Measurements from ENCODE around the gene ZNF567. TPM values are rescaled to one million over a fixed set of nuclear protein-coding genes. Genes with fewer than 3 reads are reported as not detected.

Gene ZNF567
- total and polyA plus RNA-seq, 4 donors = 2.3 to 12.3 (median 3.1) TPM

DNA sequence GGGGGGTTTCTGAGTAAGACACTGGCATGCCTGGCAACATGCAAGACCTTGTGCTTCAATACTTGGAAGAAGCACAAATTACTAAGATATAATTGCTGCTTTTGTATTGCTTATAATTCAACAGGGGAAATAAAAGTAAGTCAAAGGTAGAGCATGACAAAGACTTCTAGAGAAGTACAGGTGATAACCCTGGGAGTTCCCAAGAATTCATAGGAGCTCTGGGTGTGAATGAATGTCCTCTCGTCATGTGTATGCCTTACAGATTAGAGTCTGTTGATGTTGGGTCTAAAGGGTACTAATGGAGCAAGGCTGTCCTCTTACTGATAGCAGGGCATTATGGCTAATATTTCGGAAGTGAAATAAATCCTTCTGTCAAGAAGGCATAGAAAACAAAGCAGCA lies 13.2 kb upstream of the ZNF567 start:
- TF ChIP-seq, protein P1, sequence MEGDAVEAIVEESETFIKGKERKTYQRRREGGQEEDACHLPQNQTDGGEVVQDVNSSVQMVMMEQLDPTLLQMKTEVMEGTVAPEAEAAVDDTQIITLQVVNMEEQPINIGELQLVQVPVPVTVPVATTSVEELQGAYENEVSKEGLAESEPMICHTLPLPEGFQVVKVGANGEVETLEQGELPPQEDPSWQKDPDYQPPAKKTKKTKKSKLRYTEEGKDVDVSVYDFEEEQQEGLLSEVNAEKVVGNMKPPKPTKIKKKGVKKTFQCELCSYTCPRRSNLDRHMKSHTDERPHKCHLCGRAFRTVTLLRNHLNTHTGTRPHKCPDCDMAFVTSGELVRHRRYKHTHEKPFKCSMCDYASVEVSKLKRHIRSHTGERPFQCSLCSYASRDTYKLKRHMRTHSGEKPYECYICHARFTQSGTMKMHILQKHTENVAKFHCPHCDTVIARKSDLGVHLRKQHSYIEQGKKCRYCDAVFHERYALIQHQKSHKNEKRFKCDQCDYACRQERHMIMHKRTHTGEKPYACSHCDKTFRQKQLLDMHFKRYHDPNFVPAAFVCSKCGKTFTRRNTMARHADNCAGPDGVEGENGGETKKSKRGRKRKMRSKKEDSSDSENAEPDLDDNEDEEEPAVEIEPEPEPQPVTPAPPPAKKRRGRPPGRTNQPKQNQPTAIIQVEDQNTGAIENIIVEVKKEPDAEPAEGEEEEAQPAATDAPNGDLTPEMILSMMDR (IDR thresholded peaks at IDR 0.05; ENCODE audit: control extremely low read depth, extremely low read depth) = no peak
- Histone ChIP-seq H3K36me3 (ENCODE audit: control insufficient read depth in 4 of 4, insufficient read depth in 4 of 4, low read length in 4 of 4) (peaks cover 4 to 15% (median 10%) of the 10 kb centered on the region in 4 donors), H3K9me3 (ENCODE audit: control insufficient read depth in 4 of 4, insufficient read depth in 3 of 4, low read length in 3 of 4) (peaks cover 0 to 26% (median 12%) of the 10 kb centered on the region in 4 donors), H3K4me1 (ENCODE audit: control insufficient read depth in 5 of 5, insufficient read depth in 5 of 5, low read length in 5 of 5) (no peaks in the 10 kb centered on the region), H3K27me3 (ENCODE audit: control insufficient read depth in 3 of 3, insufficient read depth in 3 of 3, low read length in 2 of 3) (no peaks in the 10 kb centered on the region), H3K9ac (ENCODE audit: insufficient read depth in 1 of 2, low read length in 2 of 2) (no peak overlapping the region), H3K4me3 (no peak overlapping the region), H3K27ac (ENCODE audit: low read depth in 1 of 2, low read length in 1 of 2) (no peak overlapping the region)
- no peak for ATAC-seq (ENCODE audit: insufficient read depth, low FRiP score)
- WGBS, 2 donors = 89 to 98% methylated on average over 2 of the region's 2 CpGs
- DNase-seq = no peak

DNA sequence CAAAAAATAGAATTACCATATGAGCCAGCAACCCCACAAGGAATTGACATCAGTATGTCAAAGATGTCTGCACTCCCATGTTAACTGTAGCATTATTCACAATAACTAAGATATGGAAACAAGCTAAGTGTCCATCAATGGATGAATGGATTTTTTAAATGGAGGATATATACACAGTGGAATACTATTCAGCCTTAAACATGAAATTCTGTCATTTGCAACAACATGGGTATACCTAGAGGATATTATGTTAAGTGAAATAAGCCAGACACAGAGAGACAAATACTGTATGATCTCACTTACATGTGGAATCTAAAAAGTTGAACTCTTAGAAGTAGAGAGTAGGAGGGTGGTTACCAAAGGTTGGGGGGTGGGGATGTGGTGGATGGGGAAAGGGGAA lies 8.0 kb upstream of the ZNF567 start:
- Histone ChIP-seq H3K27ac (ENCODE audit: low read depth in 1 of 2, low read length in 1 of 2) (no peak overlapping the region), H3K27me3 (ENCODE audit: control insufficient read depth in 3 of 3, insufficient read depth in 3 of 3, low read length in 2 of 3) (no peaks in the 10 kb centered on the region), H3K4me1 (ENCODE audit: control insufficient read depth in 5 of 5, insufficient read depth in 5 of 5, low read length in 5 of 5) (no peaks in the 10 kb centered on the region), H3K9me3 (ENCODE audit: control insufficient read depth in 4 of 4, insufficient read depth in 3 of 4, low read length in 3 of 4) (peaks cover 0 to 19% (median 3%) of the 10 kb centered on the region in 4 donors), H3K9ac (ENCODE audit: insufficient read depth in 1 of 2, low read length in 2 of 2) (no peak overlapping the region), H3K4me3 (no peak overlapping the region), H3K36me3 (ENCODE audit: control insufficient read depth in 4 of 4, insufficient read depth in 4 of 4, low read length in 4 of 4) (peaks cover 8 to 22% (median 11%) of the 10 kb centered on the region in 4 donors)
- no peak for ATAC-seq (ENCODE audit: insufficient read depth, low FRiP score)
- no peak for DNase-seq
- TF ChIP-seq, protein P1 (IDR thresholded peaks at IDR 0.05; ENCODE audit: control extremely low read depth, extremely low read depth) = no peak

DNA sequence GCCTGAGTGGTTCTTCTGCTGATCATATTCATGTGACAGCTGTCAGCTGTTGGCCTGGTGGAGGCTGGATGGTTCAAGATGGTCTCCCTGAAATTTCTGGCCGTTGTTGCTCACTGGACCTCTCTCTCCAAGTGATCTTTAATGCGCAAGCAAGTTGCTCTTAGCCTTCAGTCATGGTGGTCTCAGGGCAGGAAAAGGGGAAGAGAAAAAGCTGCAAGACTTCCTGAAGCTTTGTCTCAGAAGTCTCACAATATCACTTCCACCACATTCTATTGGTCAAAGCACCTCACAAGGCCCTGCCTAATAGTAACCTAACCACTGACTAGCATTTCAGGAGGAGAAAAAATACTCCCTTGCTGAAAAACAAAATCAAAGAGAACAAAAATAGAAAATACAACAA lies 1.6 kb upstream of the ZNF567 start:
- ATAC-seq (ENCODE audit: insufficient read depth, low FRiP score) (no peak), DNase-seq (no peak)
- Histone ChIP-seq H3K4me3 (no peak overlapping the region), H3K9ac (ENCODE audit: insufficient read depth in 1 of 2, low read length in 2 of 2) (no peak overlapping the region), H3K9me3 (ENCODE audit: control insufficient read depth in 4 of 4, insufficient read depth in 3 of 4, low read length in 3 of 4) (peaks cover 0 to 7% (median 4%) of the 10 kb centered on the region in 4 donors), H3K27ac (ENCODE audit: low read depth in 1 of 2, low read length in 1 of 2) (no peak overlapping the region), H3K36me3 (ENCODE audit: control insufficient read depth in 4 of 4, insufficient read depth in 4 of 4, low read length in 4 of 4) (peaks cover 7 to 15% (median 11%) of the 10 kb centered on the region in 4 donors), H3K4me1 (ENCODE audit: control insufficient read depth in 5 of 5, insufficient read depth in 5 of 5, low read length in 5 of 5) (peaks cover 5 to 15% (median 12%) of the 10 kb centered on the region in 5 donors), H3K27me3 (ENCODE audit: control insufficient read depth in 3 of 3, insufficient read depth in 3 of 3, low read length in 2 of 3) (no peaks in the 10 kb centered on the region)
- WGBS, 2 donors = 87 to 91% methylated on average over 2 of the region's 2 CpGs
- TF ChIP-seq, protein P1 (IDR thresholded peaks at IDR 0.05; ENCODE audit: control extremely low read depth, extremely low read depth) = no peak
